HG03196 (cell line): Measurements from ENCODE around the gene ZNF280C.
"Not testable (repeated sequence)": the region's sequence is repeated elsewhere in the genome, so short reads cannot be mapped to it uniquely, and the experiment has no call there.

Source experiments
- ATAC-seq: cut with Tn5 transposase; IDR thresholded peaks from one replicate; pipeline ENCODE4 v1.9.1; 2021; ENCODE audit not compliant: unreplicated experiment

Gene ZNF280C

DNA sequence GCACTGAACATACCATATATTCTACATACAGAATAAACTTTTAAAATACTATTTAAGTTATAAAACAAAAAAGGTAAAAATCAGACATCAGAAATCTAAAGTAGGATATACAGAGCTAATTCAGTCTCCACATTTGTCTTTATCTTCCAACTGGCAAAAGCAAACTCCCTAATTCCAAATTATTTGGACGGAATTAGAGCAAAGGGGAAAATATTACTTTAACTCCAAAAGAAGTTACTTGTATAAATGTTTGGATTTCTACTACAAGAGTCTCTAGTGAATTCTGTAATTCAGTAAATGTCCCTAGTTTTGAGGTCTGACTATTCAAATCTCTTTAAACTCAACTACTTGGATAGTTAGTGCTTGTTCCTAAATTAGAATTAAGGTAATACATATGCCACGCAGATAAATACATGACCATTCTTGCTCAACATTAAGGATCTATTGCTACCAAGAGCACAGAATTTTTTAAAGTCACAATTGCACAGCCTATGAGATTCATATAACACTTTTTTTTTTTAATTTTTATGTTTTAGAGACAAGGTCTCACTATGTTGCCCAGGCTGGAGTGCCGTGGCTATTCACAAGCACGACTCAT lies 7.3 kb downstream of the ZNF280C start:
- ATAC-seq = no peak

DNA sequence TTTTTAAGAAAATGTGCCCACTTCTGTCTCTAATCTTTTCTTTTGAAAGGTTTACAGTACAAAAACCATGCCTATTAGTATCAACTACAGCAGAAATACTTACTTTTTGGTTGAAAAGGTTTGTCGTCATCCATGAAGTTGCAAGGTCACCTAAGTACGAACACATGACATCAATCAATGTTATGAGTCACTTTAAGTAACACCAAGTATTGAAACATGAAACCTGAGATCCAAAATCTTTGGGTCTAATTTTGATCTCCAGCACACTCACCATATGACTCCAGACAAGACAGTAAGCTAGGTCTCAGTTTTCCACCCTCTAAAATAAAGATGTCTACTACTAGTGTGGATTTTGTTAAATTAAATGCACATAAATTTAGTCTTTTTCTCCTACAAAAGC lies 8.4 kb downstream of the ZNF280C start:
- no peak for ATAC-seq

DNA sequence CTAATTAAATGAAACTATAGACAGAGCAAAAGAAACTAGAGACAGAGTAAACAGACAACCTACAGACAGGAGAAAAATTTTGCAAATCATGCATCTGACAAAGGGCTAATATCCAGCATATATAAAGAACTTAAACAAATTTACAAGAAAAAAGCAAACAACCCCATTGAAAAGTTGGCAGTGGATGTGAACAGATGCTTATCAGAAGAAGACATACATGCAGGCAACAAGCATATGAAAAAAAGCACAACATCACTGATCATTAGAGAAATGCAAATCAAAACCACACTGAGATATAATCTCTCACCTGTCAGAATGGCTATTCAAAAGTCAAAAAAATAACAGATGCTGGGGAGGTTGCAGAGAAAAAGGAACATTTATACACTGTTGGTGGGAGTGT lies 14.8 kb downstream of the ZNF280C start:
- no peak for ATAC-seq

DNA sequence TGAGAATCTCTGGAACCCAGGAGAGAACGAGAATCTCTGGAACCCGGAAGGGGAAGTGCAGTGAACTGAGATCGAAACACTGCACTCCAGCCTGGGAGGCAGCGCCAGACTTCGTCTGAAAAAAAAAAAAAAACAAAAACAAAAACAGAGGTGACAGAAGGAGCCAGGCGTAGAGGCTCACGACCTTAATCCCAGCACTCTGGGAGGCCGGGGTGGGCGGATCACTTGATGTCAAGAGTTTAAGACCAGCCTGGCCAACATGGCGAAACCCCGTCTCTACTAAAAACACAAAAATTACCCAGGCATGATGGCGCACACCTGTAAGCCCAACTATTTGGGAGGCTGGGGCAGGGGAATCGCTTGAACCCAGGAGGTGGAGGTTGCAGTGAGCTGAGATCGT lies 17.0 kb downstream of the ZNF280C start:
- no peak for ATAC-seq

DNA sequence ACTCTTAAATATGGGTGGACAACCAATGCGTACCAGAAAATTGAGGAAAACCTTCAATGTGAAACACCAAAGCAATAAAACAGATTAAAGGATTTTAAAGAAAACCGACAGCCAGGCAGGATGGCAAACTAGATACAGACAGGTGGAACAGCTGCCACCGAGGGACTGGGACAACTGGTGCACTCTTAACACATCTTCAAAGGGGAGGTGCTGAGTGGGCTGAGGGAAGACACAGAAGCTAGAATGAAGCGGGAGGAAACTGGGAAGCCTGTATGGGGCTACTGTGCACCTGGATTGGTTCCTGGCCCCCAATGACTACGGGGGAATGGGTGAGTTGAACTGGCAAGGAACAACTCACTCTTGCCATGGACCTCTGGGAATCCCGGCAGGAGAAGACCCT lies 20.7 kb downstream of the ZNF280C start:
- no peak for ATAC-seq

DNA sequence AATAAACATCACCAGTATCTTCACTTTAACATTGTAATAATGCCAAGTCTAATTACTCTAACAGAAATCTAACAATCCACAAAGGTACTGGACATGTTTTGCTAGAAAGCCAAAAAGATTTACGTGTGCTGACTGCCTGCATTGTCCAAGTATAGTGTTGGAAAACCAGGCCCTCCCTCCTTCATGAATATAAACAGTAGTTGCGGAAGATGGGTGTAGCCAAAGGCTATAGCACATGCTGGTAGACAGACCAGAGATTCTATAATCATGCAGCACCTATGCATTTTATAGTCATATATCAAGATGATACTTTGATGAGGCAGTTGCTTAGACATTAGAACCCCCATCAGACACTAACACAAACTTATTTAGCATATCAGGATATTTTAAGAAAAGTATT lies 22.6 kb downstream of the ZNF280C start:
- ATAC-seq = no peak

DNA sequence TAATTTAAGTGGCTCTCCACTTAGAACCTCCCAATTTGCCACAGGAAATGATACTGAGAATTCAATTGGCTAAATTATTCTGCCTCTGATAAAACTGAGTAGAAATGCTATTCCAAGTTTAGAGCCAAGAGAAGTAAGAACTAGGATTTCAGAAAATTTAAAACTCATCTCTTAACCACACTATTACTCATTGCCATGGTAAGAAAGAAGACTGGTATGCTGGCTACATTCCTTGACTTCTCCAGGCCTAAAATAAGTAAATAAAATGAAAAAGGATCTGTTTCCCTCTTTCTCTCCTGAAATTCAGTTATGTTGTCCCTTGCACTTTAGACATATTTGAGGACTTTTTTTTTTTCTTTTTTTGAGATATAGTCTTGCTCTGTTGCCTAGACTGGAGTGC lies 23.3 kb downstream of the ZNF280C start:
- no peak for ATAC-seq

DNA sequence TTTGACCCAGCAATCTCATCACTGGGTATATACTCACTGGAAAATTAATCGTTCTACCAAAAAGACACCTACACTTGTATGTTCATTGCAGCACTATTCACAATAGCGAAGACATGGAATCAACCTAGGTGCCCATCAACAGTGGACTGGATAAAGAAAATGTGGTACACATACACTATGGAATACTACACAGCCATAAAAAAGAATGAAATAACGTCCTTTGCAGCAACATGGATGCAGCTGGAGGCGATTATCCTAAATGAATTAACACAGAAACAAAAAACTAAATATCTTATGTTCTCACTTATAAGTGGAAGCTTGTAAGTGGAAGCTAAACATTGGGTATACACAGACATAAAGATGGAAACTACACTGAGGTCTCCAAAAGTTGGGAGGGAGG lies 37.5 kb downstream of the ZNF280C start:
- ATAC-seq = not testable (repeated sequence)

DNA sequence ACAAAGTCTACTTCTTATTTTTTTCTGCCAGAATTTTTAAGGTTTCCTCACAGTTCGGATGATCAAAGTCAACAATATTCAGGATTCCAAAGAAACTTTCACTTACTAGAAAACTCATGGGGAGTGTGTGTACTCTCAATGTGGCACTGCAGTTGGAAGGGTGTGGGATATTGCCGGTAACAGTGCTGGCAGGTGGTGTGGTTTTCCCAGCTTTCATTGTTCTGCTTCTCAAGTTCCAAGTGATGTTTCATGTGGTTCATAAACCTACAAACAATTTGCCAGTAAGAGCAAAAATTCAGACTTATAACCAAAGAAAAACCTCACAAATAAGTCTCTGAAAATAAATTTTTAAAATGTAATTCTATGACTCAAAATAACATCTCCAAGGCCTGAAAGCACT lies 39.8 kb downstream of the ZNF280C start:
- no peak for ATAC-seq

DNA sequence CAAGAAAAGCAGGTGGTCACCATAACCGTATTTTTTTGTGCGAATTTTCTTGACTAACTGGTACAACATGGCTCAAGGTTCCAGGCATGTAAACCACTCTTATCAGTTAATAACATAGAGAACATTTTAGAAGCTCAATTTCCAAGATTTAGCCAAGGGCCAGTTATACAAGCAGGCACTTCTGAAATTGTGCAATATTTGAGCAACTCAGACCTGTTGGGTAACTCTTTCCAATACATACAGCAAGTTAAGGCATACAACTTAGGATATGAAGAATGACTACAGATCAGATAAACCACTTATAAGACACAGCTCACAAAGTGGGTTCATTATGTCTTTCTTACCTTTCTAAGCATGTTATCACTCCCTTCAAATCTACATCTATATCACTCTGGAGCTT lies 43.9 kb downstream of the ZNF280C start:
- ATAC-seq = no peak

DNA sequence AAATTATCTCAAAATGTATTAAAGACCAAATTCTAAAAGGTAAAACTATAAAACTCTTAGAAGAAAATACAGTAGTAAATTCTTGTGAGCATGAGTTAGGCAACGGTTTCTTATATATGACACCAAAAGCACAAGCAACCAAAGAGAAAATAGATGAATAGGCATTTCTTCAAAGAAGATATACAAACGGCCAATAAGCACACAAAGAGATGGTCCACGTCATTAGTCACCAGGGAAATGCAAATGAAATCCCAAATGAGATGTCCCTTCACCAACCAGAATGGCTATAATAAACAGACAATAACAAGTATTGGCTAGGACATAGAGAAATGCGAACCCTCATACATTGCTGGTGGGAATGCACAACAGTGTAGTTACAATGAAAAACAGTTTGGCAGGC lies 52.4 kb downstream of the ZNF280C start:
- no peak for ATAC-seq

DNA sequence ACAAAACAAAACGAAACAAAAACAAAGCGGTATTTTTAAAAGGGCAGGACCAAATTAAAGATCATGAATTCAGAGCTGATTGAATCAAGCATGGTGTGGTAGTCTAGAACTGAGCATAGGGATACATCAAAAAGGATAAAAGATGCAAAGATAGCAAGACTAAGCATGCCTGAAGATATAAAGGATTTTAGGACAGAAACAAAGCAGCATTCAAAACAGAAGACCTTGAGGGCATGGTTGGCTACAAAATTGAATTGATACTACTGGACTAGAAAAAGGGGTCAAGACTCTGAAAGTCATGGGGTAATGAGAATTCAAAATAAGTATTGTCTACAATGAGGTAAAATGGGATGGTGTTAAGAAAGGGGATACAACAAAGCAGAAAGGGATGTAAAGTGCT lies 55.3 kb downstream of the ZNF280C start:
- no peak for ATAC-seq

DNA sequence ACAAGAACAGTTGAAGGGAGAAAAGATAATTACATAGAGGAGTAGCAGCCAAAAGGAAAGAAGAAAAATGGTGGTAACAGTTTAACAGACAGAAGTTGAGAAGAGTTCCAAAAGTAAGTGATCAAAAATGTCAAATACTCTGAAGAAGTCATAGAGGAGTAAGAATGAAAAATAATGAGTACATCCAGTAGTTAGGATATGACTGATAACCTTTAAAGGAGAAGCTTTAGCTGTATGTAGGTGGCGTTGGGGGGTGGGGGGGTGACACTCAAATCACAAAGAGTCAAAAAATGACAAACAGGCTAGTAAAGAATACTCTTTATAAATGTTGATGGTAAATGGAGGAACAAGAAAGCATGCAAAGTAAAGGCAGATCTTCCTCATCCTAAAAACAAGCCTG lies 56.3 kb downstream of the ZNF280C start:
- ATAC-seq = no peak

DNA sequence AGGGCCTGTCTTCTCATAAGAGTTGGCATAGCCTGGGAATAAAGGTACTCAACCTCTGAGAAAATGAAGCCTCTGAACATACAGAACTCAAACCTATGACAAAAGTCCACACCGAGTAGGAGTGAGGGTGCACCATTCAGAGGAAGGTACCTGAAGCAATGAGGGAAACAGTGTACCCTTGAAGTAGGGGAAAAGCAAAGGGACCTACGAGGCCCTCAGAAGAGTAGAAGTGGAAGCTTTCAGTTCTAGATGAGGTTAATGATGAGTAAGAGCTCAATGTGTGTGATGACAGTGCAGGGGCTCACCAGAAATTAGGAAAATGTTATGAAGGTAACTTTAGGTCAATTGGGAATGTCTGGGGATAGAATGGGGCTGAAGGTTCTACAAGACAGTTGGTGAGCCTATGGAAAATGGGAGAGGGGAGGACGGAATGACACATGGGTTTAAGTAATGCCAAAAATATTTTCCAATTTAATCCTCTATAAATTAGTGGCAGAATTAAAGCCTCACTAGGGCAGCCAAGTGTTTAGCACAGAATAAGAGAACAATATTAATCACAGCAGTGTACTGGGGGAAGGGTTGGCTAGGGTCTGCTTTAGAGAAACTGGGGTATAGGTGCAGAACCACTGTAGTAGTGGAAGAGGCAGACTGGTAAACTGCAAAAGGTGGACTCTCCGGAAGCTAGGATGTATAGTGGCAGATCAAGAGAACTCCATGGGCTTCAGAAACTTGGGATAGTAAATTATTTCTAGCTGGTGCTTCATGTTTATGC lies 57.1 kb downstream of the ZNF280C start:
- ATAC-seq = no peak

DNA sequence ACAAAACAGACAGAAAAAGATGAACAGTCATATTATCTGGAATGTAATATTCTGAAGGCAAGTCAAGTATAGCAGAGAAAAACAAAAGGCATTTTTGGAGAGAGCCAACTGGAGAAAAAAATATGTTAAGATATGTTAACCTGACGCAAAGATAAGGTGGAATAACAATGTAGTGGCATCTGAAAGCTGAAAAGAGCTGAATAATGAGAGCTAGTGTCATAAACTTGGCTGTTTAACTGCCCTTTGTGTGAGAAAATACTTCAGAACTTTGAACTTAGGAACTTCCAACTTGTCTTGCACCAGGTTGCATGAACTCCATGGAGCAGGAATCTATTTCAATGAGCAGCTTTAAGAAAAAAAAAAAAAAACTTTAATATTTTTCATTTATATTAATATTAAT lies 64.1 kb downstream of the ZNF280C start:
- no peak for ATAC-seq

DNA sequence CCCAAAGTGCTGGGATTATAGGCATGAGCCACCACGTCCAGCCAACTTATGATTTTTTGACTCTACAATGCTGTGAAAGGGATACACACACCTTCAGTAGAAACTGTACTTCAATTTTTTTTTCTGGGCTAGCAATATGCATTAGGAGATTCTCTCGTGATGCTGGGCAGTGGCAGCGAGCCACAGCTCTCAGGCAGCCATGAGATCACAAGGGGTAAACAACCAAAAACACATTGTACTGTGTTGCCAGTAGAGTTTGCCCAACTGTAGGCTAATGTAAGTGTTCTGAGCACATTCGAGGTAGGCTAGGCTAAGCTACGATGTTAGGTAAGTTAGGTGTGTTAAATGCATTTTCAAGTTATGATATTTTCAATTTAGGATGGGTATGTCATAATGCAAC lies 71.2 kb downstream of the ZNF280C start:
- no peak for ATAC-seq

DNA sequence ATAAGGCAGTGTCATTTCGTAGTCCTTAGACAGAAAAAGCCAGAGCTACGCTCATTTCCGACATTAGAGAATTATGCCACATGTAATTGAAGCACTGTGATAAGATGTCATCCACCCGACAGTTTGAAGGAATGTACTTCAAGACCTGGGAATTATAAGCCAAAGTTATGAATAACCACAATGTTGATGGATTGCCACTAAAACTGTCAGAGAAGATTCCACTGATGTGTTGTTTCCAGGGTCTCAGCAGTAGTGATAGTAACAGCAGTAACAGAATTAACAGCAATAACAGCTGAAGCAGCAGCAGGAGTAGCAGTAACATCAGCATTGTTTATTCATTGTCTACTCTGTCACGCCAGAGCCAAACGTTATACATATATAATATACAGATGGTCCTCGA lies 72.2 kb downstream of the ZNF280C start:
- no peak for ATAC-seq

DNA sequence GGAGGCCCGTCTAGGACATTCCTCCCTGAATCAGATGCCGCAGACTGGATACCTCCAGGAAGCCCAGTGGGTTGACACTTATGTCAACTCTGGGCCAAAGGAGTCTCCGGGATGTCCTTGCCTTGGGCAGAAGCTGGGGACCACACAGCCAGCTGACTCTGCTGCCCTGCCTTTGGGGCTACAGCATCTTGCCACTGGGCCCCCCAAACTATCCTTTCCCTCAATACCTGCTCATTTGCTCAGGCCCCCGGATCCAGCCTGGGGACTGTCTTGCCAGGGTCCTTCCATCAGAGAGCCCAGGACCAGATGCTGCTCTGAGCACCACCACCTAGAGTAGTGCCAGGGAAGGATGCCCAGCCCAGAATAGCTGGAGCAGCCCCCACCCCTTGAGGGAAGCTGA lies 77.9 kb downstream of the ZNF280C start:
- no peak for ATAC-seq

DNA sequence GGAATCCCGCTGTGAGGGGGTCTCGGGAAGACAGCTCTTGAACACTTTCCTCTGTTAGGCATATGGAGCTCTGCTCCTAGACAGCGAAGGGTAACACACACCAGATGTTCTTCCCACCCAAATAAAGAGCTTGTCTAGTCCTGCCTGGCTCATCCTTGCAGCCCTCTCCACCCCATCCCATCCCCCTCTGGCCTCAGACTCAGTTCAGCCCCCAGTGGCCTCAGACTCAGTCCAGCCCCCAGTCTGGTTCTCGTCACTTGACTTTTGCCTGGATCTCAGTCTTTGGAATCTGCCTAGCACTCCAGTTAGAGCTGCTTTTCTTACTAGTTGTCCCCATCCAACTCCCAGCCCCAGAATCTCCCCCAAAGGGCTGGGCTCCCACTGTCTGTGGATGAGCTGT lies 82.0 kb downstream of the ZNF280C start:
- no peak for ATAC-seq

DNA sequence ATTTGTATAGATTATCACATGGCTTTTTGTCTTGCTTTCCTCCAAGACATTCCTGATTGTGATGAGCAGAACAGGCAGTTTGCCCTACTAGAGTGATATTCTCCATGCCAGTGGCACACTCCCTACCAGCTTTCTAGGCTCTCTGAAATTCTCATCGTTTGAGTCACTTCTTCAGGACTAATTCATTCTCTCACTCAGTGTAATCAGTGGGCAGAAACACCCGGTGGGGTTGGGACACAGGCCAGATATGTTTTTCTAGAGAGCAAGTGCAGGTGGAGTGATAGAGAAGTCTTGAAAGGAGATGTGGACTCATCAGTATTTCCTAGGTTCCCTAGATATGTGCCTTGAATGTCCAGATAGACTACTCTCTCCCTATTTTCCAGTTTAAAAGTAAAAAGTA lies 83.8 kb downstream of the ZNF280C start:
- ATAC-seq = no peak

DNA sequence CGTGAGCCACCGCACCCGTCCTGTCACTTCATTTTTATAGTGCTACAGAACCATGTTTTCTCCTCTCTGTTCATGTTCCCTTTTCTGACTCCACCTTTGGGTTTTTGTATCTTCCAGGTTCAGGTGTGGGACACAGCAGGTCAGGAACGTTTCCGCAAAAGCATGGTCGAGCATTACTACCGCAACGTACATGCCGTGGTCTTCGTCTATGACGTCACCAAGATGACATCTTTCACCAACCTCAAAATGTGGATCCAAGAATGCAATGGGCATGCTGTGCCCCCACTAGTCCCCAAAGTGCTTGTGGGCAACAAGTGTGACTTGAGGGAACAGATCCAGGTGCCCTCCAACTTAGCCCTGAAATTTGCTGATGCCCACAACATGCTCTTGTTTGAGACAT lies 84.5 kb downstream of the ZNF280C start:
- no peak for ATAC-seq

DNA sequence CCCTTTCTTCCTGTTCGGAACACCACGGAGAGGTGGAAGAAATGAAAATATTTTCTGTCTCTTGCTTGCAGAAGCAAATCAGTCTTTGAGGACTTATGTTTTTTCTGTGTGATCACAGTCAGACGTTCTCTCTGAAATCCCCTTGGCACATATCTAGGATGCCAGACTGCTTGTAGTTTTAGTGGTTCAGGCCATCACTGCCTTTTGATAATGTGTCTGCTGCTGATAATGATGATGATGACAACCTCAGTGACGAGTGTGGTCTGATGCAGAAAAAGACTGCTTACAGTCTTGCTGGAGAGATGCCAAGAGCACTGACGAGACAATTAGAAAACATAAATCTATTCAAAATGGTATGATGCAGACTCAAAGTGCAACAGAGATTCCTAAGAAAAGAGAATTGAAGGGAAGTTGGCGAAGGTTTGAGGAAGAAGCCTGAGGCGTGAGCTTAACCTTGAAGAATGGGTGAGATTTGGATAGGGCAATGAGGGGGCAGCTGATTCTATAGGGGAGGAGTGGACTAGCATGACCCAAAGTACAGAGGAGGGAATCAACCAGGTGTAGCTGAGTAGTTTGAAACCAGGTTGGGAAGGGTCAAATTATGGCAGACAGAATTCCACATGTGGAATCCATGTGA lies 89.0 kb downstream of the ZNF280C start:
- ATAC-seq = no peak

DNA sequence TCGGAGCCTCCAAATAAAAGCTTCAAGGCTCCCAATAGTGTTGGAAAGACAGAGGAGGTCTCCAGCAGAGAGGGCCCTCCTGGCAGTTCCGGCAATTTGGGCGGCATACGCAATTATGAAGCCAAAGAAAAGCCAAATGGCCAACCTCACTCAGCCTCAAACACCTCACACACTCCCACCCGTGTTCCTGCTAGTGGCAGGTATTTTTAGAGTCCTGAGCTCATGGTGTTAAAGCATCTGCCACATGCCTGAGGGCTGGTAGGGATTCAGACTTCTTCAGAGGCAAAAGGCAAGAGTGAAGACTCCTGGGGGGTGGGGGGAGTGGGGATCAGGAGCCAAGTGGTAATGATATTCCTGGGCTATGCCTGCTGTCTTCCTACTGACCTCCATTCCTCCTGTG lies 89.5 kb downstream of the ZNF280C start:
- no peak for ATAC-seq
